Measurements from ENCODE around the gene ACR.
"Not testable (repeated sequence)": the region's sequence is repeated elsewhere in the genome, so short reads cannot be mapped to it uniquely, and the experiment has no call there.

- TF ChIP-seq POLR2A (IDR thresholded peaks at IDR 0.05): not testable (repeated sequence)
- TF ChIP-seq, protein P1, sequence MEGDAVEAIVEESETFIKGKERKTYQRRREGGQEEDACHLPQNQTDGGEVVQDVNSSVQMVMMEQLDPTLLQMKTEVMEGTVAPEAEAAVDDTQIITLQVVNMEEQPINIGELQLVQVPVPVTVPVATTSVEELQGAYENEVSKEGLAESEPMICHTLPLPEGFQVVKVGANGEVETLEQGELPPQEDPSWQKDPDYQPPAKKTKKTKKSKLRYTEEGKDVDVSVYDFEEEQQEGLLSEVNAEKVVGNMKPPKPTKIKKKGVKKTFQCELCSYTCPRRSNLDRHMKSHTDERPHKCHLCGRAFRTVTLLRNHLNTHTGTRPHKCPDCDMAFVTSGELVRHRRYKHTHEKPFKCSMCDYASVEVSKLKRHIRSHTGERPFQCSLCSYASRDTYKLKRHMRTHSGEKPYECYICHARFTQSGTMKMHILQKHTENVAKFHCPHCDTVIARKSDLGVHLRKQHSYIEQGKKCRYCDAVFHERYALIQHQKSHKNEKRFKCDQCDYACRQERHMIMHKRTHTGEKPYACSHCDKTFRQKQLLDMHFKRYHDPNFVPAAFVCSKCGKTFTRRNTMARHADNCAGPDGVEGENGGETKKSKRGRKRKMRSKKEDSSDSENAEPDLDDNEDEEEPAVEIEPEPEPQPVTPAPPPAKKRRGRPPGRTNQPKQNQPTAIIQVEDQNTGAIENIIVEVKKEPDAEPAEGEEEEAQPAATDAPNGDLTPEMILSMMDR (IDR thresholded peaks at IDR 0.05): not testable (repeated sequence)
Observed at GRCh38 chr22:50759597-50760341, 21.8 kb downstream of the ACR start.

All from Peyer's patch (tissue), 4 donors.